GM11168 (cell line): ENCODE data around the gene MEIS2.

Experiments used
- in situ Hi-C: fragments of 300-500 bp; cut with MboI; formaldehyde crosslinking; loops from one replicate; pipeline ENCODE4 v1.12.0; 2022; ENCODE audit warnings: low sequenced_read_pairs; ENCODE audit not compliant: unreplicated experiment

The MEIS2 gene

GRCh38 chr15:37017031-37017625 lies 83.2 kb downstream of the MEIS2 start:
- in situ Hi-C loops = no loop called here

- in situ Hi-C loops = no loop called here
Measured at GRCh38 chr15:37016231-37016630, 84.1 kb downstream of the MEIS2 start.

- in situ Hi-C loops = no loop called here
Measured at GRCh38 chr15:37015451-37015850, 84.9 kb downstream of the MEIS2 start.

GRCh38 chr15:37015035-37015434 lies 85.3 kb downstream of the MEIS2 start:
- in situ Hi-C loops = no loop called here

- in situ Hi-C loops = no loop called here
Measured at GRCh38 chr15:37014566-37014965, 85.8 kb downstream of the MEIS2 start.

GRCh38 chr15:37014137-37014536 lies 86.2 kb downstream of the MEIS2 start:
- in situ Hi-C loops = no loop called here

- in situ Hi-C loops = no loop called here
Measured at GRCh38 chr15:37010595-37010994, 89.8 kb downstream of the MEIS2 start.

- in situ Hi-C loops = no loop called here
Measured at GRCh38 chr15:37009288-37009687, 91.1 kb downstream of the MEIS2 start.

- in situ Hi-C loops = no loop called here
Measured at GRCh38 chr15:37008205-37008604, 92.1 kb downstream of the MEIS2 start.

GRCh38 chr15:37007301-37007700 lies 93.0 kb downstream of the MEIS2 start:
- in situ Hi-C loops = no loop called here

- in situ Hi-C loops = no loop called here
Measured at GRCh38 chr15:37004981-37005735, 95.2 kb downstream of the MEIS2 start.

GRCh38 chr15:37004373-37004869 lies 95.9 kb downstream of the MEIS2 start:
- in situ Hi-C loops = no loop called here

- in situ Hi-C loops = no loop called here
Measured at GRCh38 chr15:37002041-37002672, 98.2 kb downstream of the MEIS2 start.

GRCh38 chr15:37001417-37001816 lies 98.9 kb downstream of the MEIS2 start:
- in situ Hi-C loops = no loop called here

- in situ Hi-C loops = no loop called here
Measured at GRCh38 chr15:36999778-37000177, 100.6 kb downstream of the MEIS2 start.

GRCh38 chr15:36996538-36997181 lies 103.7 kb downstream of the MEIS2 start:
- in situ Hi-C loops = no loop called here

- in situ Hi-C loops = no loop called here
Measured at GRCh38 chr15:36996121-36996520, 104.2 kb downstream of the MEIS2 start.

GRCh38 chr15:36994790-36995189 lies 105.6 kb downstream of the MEIS2 start:
- in situ Hi-C loops = no loop called here

GRCh38 chr15:36992454-36992853 lies 107.9 kb downstream of the MEIS2 start:
- in situ Hi-C loops = no loop called here

- in situ Hi-C loops = no loop called here
Measured at GRCh38 chr15:36988947-36989346, 111.4 kb downstream of the MEIS2 start.

- in situ Hi-C loops = no loop called here
Measured at GRCh38 chr15:36982430-36982829, 117.9 kb downstream of the MEIS2 start.
